OCI-LY3 (cell line): ENCODE results near the gene HSPA13.
"Not testable (repeated sequence)": the region's sequence is repeated elsewhere in the genome, so short reads cannot be mapped to it uniquely, and the experiment has no call there.

Source experiments
- H2AFZ ChIP-seq: fragments of 200-600, 300-600 bp; shearing (Covaris generic); 2 replicates; pipeline ENCODE4 v1.6.0; 2014; ENCODE audit warnings: antibody characterized with exemption, low read depth, low read length
- H3K27ac ChIP-seq: fragments of 200-600, 300-600 bp; sonication (generic); 2 replicates; pipeline ENCODE4 v1.5.1; 2014; ENCODE audit warnings: mild to moderate bottlenecking, low read length, moderate library complexity, mixed read lengths
- H3K27me3 ChIP-seq: fragments of 200-600, 300-600 bp; sonication (generic); 2 replicates; pipeline ENCODE4 v1.6.1; 2014; ENCODE audit warnings: low read depth, low read length, mixed read lengths
- H3K36me3 ChIP-seq: fragments of 200-600, 300-600 bp; sonication (generic); replicated peaks from 2 replicates; pipeline ENCODE3; 2014; ENCODE audit warnings: low read depth, low read length, mixed read lengths
- H3K4me1 ChIP-seq: fragments of 300-600, 200-600 bp; sonication (generic); 2 replicates; pipeline ENCODE4 v1.6.1; 2014; ENCODE audit warnings: low read length, mixed read lengths
- H3K4me2 ChIP-seq: fragments of 200-600, 300-600 bp; sonication (generic); 2 replicates; pipeline ENCODE4 v1.6.1; 2014; ENCODE audit warnings: low read length, mixed read lengths
- H3K4me3 ChIP-seq: fragments of 300-600, 200-600 bp; sonication (generic); 2 replicates; pipeline ENCODE4 v1.5.1; 2014; ENCODE audit warnings: antibody characterized with exemption, mild to moderate bottlenecking, low read length, moderate library complexity
- H3K79me2 ChIP-seq: fragments of 300-600, 200-600 bp; shearing (Covaris generic); 2 replicates; pipeline ENCODE4 v1.6.1; 2014; ENCODE audit warnings: mild to moderate bottlenecking, low read length, mixed read lengths
- H3K9ac ChIP-seq: fragments of 300-600, 200-600 bp; shearing (Covaris generic); 2 replicates; pipeline ENCODE4 v1.6.0; 2014; ENCODE audit warnings: mild to moderate bottlenecking, low read length, moderate library complexity
- H3K9me3 ChIP-seq: fragments of 200-600, 300-600 bp; shearing (Covaris generic); 2 replicates; pipeline ENCODE4 v1.6.1; 2014; ENCODE audit warnings: low read length, mixed read lengths; ENCODE audit not compliant: insufficient read depth
- H4K20me1 ChIP-seq: fragments of 200-600, 300-600 bp; sonication (generic); 2 replicates; pipeline ENCODE4 v1.6.1; 2016; ENCODE audit warnings: low read length, mixed read lengths; ENCODE audit not compliant: insufficient read depth
- CTCF ChIP-seq: fragments of 200-600, 300-600 bp; sonication (generic); IDR thresholded peaks from 2 replicates; pipeline ENCODE4 v1.5.1; 2014; ENCODE audit warnings: antibody characterized with exemption, low read length, low read depth
- EZH2phosphoT487 ChIP-seq: fragments of 200-600 bp; shearing (Covaris generic); IDR thresholded peaks from 2 replicates; pipeline ENCODE4 v1.6.1; 2018; ENCODE audit warnings: antibody characterized with exemption, mixed run types, low read depth

Gene HSPA13

DNA sequence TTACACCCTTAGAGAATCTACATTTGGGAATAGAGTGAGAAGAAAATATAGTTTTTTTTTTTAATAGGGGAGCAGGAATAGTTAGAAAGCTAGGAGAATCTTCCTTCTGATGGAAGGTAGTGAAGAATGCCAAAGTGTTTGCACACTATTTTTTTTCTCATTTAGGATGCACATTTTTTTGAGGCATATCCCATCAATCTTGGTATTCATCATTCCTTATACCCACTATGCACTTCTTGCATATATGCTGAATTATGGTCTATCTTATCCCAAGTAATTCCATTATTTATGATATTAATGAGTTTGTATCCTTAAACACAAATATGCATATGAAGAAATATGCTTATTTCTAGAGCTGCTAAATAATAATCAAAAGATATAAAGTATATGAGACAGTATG lies 28.4 kb downstream of the HSPA13 start:
- Histone ChIP-seq H3K9me3 (no peaks in the 10 kb centered on the region), H3K36me3 (no peaks in the 10 kb centered on the region), H3K27ac (no peak overlapping the region), H2AFZ (no peak overlapping the region), H3K4me1 (no peaks in the 10 kb centered on the region), H3K79me2 (no peaks in the 10 kb centered on the region), H3K4me2 (no peak overlapping the region), H3K4me3 (no peak overlapping the region), H3K9ac (no peak overlapping the region), H4K20me1 (no peaks in the 10 kb centered on the region), H3K27me3 (no peaks in the 10 kb centered on the region)
- TF ChIP-seq CTCF (no peak), EZH2phosphoT487 (no peak)

DNA sequence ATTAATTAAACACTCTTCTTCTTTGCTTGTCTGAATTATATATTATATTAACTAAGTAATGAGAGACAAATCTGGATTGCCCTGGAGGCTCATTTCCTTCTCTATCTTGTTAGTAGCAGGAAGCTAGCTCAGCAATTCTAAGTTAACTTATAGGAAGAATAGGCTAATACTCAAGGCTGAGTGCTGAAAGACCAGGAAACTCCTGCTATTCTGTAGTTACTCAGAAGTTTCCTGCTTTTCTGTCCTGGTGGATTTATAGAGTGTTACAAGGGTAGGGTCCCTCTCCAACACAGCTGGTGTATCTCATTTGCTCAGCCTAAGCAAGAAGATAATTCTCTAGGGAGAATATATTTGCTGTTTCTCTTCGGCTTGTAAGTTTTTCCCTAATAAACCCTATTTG lies 29.2 kb downstream of the HSPA13 start:
- Histone ChIP-seq H3K36me3 (no peaks in the 10 kb centered on the region), H3K4me2 (no peak overlapping the region), H3K9ac (no peak overlapping the region), H3K9me3 (no peaks in the 10 kb centered on the region), H3K27ac (no peak overlapping the region), H2AFZ (no peak overlapping the region), H4K20me1 (no peaks in the 10 kb centered on the region), H3K79me2 (no peaks in the 10 kb centered on the region), H3K4me1 (no peaks in the 10 kb centered on the region), H3K27me3 (no peaks in the 10 kb centered on the region), H3K4me3 (no peak overlapping the region)
- TF ChIP-seq CTCF (no peak), EZH2phosphoT487 (no peak)

- Histone ChIP-seq H3K9me3 (no peaks in the 10 kb centered on the region), H3K36me3 (no peaks in the 10 kb centered on the region), H3K4me2 (no peak overlapping the region), H3K4me3 (no peak overlapping the region), H3K27ac (no peak overlapping the region), H2AFZ (no peak overlapping the region), H4K20me1 (no peaks in the 10 kb centered on the region), H3K9ac (no peak overlapping the region), H3K27me3 (no peaks in the 10 kb centered on the region), H3K79me2 (no peaks in the 10 kb centered on the region), H3K4me1 (no peaks in the 10 kb centered on the region)
- TF ChIP-seq EZH2phosphoT487, result no peak
- no peak for TF ChIP-seq CTCF
Observed at GRCh38 chr21:14353231-14353630, 29.7 kb downstream of the HSPA13 start.

DNA sequence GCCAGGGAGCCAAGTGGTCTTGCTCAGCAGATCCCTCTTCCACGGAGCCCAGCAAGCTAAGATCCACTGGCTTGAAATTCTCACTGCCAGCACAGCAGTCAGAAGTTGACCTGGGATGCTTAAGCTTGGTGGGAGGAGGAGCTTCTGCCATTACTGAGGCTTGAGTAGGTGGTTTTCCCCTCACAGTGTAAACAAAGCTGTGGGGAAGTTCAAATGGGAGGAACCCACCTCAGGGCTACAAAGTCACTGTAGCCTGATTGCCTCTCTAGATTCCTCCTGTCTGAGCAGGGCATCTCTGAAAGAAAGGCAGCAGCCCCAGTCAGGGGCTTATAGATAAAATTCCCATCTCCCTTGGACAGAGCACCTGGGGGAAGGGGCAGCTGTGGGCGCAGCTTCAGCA lies 55.6 kb downstream of the HSPA13 start:
- not testable (repeated sequence) for H3K4me1 ChIP-seq, H2AFZ ChIP-seq, H3K4me3 ChIP-seq, H3K27me3 ChIP-seq, H3K4me2 ChIP-seq, H3K79me2 ChIP-seq, H3K27ac ChIP-seq, H3K9me3 ChIP-seq, H3K36me3 ChIP-seq, H3K9ac ChIP-seq, H4K20me1 ChIP-seq

DNA sequence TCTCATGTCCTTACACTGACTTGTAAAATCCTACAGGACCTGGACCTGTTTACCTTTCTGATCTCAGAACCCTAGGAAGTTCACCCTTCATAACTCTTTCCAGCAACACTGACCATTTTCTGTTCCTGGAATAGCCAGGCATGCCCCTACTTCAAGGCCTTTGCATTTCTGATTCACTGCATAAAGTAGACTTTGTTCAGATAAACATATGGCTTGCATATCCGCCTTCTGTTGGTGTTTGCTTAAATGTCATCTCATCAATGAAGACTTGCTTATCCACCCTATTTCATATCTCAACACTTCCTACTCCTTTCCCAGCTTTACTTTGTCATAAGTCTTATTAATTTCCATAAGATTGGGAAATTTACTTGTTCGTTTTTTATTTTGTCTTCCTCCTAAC lies 57.4 kb downstream of the HSPA13 start:
- no peaks in the 10 kb centered on the region for H3K27me3 ChIP-seq
- H3K9ac ChIP-seq, result no peak overlapping the region
- H3K4me2 ChIP-seq, result no peak overlapping the region
- no peak overlapping the region for H3K27ac ChIP-seq
- H4K20me1 ChIP-seq, result no peaks in the 10 kb centered on the region
- no peak overlapping the region for H3K4me3 ChIP-seq
- no peaks in the 10 kb centered on the region for H3K9me3 ChIP-seq
- TF ChIP-seq EZH2phosphoT487 (no peak), CTCF (no peak)
- no peaks in the 10 kb centered on the region for H3K79me2 ChIP-seq
- H3K4me1 ChIP-seq, result no peaks in the 10 kb centered on the region
- H3K36me3 ChIP-seq, result no peaks in the 10 kb centered on the region
- H2AFZ ChIP-seq, result no peak overlapping the region
